HG03558 (cell line): ENCODE measurements around the gene PALD1.
A peak's percentile ranks its signal among the peaks of the same experiment; 100 is the strongest.
"Not testable (repeated sequence)": the region's sequence is repeated elsewhere in the genome, so short reads cannot be mapped to it uniquely, and the experiment has no call there.

Experiments used
- ATAC-seq: cut with Tn5 transposase; IDR thresholded peaks from one replicate; pipeline ENCODE4 v1.9.1; 2021; ENCODE audit warnings: moderate number of reproducible peaks; ENCODE audit not compliant: unreplicated experiment; ENCODE audit errors: extremely low read depth

Gene PALD1

DNA sequence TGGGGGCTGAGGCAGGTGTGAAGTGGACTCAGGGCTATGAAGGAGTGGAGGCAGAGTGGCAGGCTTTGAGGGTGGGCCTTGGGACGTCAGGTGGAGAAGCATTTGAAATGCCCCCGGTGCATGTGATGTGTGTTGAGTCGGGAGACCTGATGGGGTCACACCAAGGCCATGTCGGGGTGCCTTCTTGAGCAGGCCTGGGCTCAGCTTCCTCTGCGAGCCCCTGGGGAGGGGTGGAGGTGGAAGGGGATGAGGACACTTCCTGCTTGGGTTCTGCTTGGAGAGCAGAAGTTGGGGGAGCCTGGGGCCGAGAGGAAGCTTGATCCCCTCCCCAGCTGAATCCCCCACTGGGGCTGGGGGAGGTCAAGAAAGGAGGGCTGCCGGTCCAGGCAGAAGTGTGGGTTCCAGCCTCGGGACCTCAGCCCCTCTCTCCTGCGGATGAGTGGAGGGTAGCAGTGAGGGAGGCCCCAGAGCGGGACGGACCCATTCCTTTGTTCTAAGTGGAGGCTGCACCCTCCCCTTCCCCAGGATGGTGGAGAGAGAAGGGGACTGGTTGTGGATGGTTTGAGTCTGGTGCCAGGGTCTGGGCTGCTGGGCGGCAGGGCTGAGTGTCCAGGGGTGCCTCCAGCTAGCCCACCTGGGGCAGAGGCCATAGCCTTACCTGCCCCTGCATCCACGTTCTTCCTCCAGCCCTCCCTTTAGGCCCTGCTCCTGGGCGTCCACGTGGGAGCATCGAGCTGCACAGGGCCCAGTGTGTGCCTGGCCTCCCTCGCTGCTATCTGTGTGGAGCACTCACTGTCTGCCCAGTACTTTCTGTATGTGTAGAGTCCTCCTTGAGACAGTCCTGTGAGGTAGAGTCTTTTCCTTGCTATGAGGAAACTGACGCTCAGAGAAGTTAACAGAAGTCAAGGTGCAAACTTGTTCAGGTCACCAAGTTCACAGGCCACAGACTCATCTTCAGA is 87.3 kb downstream of the PALD1 start:
- ATAC-seq = no peak

DNA sequence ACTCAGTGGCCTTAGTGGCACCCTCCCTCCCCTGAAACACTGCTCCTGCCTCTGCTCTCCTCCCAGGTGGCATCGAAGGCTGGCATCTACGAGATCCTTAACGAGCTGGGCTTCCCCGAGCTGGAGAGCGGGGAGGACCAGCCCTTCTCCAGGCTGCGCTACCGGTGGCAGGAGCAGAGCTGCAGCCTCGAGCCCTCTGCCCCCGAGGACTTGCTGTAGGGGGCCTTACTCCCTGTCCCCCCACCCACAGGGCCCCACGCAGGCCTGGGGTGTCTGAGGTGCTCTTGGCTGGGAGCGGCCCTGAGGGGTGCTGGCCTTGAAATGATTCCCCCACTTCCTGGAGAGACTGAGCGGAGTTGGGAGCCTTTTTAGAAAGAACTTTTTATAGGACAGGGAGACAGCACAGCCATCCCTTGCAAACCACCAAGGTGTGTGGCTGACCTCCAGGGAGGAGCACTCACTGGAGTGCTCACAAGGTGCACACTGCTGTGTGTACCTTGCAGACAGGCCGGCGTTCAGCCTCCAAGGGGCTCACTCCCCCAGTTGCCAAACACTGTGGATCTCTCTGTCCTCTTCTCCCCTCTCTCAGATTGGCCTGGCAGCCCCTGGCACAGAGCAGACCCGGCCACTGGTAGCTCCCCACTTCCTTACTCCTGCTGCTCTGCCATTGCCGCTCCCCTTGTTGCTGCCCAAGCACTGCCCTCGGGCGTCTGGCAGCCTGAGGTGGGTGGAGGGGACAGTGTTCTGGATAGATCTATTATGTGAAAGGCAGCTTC is 88.1 kb downstream of the PALD1 start:
- no peak for ATAC-seq

GRCh38 chr10:70567603-70568002 is 89.0 kb downstream of the PALD1 start:
- no peak for ATAC-seq

DNA sequence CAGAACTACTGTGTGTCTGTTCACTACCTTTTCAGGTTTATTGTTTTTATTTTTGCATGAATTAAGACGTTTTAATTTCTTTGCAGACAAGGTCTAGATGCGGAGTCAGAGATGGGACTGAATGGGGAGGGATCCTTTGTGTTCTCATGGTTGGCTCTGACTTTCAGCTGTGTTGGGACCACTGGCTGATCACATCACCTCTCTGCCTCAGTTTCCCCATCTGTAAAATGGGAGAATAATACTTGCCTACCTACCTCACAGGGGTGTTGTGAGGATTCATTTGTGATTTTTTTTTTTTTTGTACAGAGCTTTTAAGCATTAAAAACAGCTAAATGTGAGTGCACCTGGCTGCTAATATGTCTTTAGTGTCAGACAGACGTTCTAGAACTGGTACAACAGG is 89.5 kb downstream of the PALD1 start:
- no peak for ATAC-seq

DNA sequence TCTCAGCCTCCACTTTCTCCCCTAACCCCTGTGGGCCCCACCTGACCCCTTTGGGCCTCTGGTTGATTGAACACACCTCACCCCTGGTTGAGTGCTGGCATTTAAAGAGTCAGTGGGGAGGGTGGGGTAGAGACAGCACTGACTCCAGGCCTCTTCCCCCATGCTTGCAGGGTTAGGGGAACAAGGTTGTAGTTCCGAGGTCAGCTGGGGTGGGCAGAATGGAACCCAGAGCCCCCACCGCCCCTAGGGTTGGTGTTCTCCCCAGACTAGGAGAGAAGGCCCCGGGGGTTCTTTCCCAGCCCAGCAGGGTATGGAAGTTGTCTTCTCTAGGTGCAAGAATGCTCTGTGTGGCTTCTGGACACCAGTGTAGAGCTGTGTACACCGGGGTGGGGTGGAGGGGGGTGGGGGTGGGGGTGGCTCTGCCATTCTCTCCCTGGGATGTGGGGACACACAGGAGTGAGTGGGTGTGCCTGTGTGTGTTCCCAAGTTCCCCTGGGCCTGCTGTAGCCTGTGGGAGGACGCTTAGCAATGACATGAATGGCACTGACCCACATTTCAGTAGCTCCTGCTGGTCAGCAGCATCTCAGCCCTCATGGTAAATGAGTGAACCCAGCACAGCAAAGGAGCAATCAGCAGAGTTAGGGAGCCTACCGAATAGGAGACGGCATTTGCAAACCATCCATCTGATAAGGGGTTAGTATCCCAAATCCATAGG is 90.4 kb downstream of the PALD1 start:
- ATAC-seq = no peak

DNA sequence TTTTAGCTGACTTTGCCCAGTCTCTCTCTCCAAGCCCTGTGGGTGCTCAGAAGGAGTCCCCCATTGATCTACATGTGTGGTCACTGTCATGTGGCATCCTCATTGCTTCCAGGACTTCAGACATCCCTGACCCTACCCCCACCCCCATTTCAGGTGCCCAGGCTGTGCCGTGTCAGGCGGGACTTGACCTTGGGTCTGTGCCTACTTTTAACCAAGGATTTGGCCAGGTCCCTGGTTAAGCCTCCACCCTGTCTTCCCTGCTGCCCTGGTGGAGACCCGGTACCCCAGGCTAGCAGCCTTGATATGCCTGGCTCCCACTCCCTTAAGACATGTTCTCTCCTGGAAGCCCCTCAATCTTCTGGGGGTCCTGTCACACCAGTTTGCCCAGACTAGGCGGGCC is 92.7 kb downstream of the PALD1 start:
- ATAC-seq = no peak

DNA sequence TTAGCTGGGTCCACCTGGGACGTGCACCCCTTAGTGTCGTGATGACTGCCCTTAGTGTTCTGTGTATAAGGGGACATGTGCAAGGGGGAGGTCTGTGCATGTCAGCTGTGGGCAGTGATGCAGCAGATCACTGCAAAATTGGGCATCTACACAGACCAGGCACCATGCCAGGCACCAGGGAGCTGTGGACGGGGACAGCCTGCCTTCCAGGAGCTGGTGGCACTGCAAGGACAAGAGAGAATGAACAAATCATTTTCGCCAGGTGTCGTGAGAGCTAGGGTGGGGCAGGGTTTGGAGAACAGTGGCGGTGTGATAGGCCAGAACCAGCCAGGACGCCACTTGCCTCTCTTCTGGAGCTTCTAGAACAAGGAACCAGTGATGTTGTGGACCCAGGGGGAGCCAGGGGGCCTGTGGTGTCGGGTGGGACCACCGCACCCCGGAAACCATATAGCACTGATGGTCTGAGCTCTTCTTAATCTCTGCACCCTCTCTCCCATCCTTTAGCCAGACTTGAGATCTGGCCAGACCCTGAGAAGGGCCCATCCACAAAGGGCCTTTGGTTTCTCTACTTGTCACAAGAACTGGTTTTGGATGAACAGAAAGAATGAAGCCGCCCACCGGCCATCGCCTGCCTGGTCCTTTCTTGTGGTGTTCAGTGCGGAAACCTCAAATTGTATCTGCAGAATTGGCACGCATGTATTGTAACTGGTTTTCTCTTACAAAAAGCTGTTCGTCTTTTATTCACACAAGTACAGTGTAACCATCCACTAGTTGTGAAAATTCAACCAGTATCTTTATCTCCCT is 93.3 kb downstream of the PALD1 start:
- ATAC-seq = no peak

GRCh38 chr10:70573599-70574506 is 95.3 kb downstream of the PALD1 start:
- no peak for ATAC-seq

DNA sequence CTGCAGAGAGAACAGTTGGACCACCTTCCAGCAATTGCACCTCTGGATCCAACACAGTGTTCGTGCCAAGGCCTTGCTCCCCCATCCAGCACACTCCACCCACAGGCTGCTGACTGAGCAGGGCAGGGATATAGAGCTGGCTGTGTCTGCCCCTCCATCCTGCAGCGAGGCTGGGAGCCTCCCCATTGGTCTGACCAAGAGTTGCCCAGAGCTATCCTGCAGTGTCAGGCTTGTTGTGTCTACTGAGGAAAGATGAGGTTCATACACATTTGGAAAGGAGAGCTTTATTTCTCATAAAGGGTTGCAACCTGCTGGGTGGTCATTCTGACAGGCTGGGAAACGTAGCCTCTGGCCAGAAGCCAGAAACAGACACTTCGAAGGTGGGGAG is 96.9 kb downstream of the PALD1 start:
- ATAC-seq = no peak

- no peak for ATAC-seq
Observed at GRCh38 chr10:70575874-70576802, 97.6 kb downstream of the PALD1 start.

- ATAC-seq = no peak
Observed at GRCh38 chr10:70576803-70577517, 98.4 kb downstream of the PALD1 start.

GRCh38 chr10:70578371-70578947 is 99.9 kb downstream of the PALD1 start:
- ATAC-seq = peak; percentile 38

- ATAC-seq = no peak
Observed at GRCh38 chr10:70579234-70580002, 100.9 kb downstream of the PALD1 start.

- ATAC-seq = not testable (repeated sequence)
Observed at GRCh38 chr10:70581176-70581575, 102.6 kb downstream of the PALD1 start.

- ATAC-seq = no peak
Observed at GRCh38 chr10:70582793-70583668, 104.5 kb downstream of the PALD1 start.
